GM23338 (cell line): ENCODE data around the gene FETUB. TPM values are rescaled to one million over a fixed set of nuclear protein-coding genes. Genes with fewer than 3 reads are reported as not detected.
"Not testable (repeated sequence)": the region's sequence is repeated elsewhere in the genome, so short reads cannot be mapped to it uniquely, and the experiment has no call there.

Source experiments
- ATAC-seq: fragments of 200-7000 bp; cut with Tn5 transposase; 3 replicates; pipeline ENCODE4 v1.9.1; 2020
- DNase-seq: peaks from one replicate; pipeline ENCODE4 v3.0.0-alpha.2; 2015; ENCODE audit warnings: low spot score
- H2AFZ ChIP-seq: fragments of 200-600 bp; sonication (generic); 2 replicates; pipeline ENCODE4 v1.8.0; 2016; ENCODE audit warnings: antibody characterized with exemption, mild to moderate bottlenecking, moderate library complexity
- H3F3A ChIP-seq: fragments of 200-600 bp; sonication (generic); replicated peaks from 2 replicates; pipeline ENCODE4 v1.8.0; 2017; ENCODE audit warnings: antibody characterized with exemption, mixed run types, low read depth
- H3K27ac ChIP-seq: fragments of 200-600 bp; sonication (generic); 2 replicates; pipeline ENCODE4 v1.6.1; 2016; ENCODE audit warnings: low read depth
- H3K27me3 ChIP-seq: fragments of 200-600 bp; sonication (generic); 2 replicates; pipeline ENCODE4 v1.8.0; 2016; ENCODE audit warnings: mild to moderate bottlenecking, mixed run types, moderate library complexity; ENCODE audit not compliant: insufficient read depth
- H3K36me3 ChIP-seq: fragments of 200-600 bp; sonication (generic); 2 replicates; pipeline ENCODE4 v1.8.0; 2016; ENCODE audit warnings: mild to moderate bottlenecking; ENCODE audit not compliant: insufficient read depth
- H3K4me1 ChIP-seq: fragments of 200-600 bp; sonication (generic); 2 replicates; pipeline ENCODE4 v1.8.0; 2016; ENCODE audit warnings: mild to moderate bottlenecking, moderate library complexity; ENCODE audit not compliant: insufficient read depth
- H3K4me2 ChIP-seq: fragments of 200-600 bp; sonication (generic); 2 replicates; pipeline ENCODE4 v1.7.1; 2017; ENCODE audit warnings: mixed run types
- H3K4me3 ChIP-seq: fragments of 200-600 bp; sonication (generic); 2 replicates; pipeline ENCODE4 v1.6.1; 2016; ENCODE audit warnings: mixed run types
- H3K79me2 ChIP-seq: fragments of 200-600 bp; sonication (generic); replicated peaks from 2 replicates; pipeline ENCODE4 v1.8.0; 2017; ENCODE audit warnings: mild to moderate bottlenecking; ENCODE audit not compliant: insufficient read depth
- H3K9me2 ChIP-seq: fragments of 200-600 bp; sonication (generic); 2 replicates; pipeline ENCODE4 v1.8.0; 2017; ENCODE audit not compliant: insufficient read depth
- H4K20me1 ChIP-seq: fragments of 200-600 bp; sonication (generic); replicated peaks from 2 replicates; pipeline ENCODE4 v1.8.0; 2017; ENCODE audit warnings: mild to moderate bottlenecking; ENCODE audit not compliant: insufficient read depth
- H3K27ac Mint-ChIP-seq: 2 replicates; pipeline ENCODE4 v1.8.0; 2020; ENCODE audit warnings: inconsistent platforms, mild to moderate bottlenecking, moderate library complexity, mixed read lengths
- H3K27me3 Mint-ChIP-seq: 3 replicates; pipeline ENCODE4 v1.8.0; 2022; ENCODE audit warnings: low read depth, mild to moderate bottlenecking, moderate library complexity, mixed read lengths, inconsistent platforms; ENCODE audit not compliant: insufficient read depth, poor library complexity
- H3K36me3 Mint-ChIP-seq: 3 replicates; pipeline ENCODE4 v1.8.0; 2021; ENCODE audit warnings: low read depth, mild to moderate bottlenecking, inconsistent platforms, moderate library complexity, mixed read lengths
- H3K4me1 Mint-ChIP-seq: 3 replicates; pipeline ENCODE4 v1.8.0; 2020; ENCODE audit warnings: mild to moderate bottlenecking, inconsistent platforms, mixed read lengths
- H3K4me3 Mint-ChIP-seq: 3 replicates; pipeline ENCODE4 v1.8.0; 2021; ENCODE audit warnings: moderate library complexity, mild to moderate bottlenecking, inconsistent platforms, mixed read lengths
- H3K9me3 Mint-ChIP-seq: 3 replicates; pipeline ENCODE4 v1.8.0; 2020; ENCODE audit warnings: moderate library complexity, mild to moderate bottlenecking, inconsistent platforms, mixed read lengths
- CREB1 ChIP-seq: fragments of 250-450 bp; sonication (Bioruptor Pico); IDR thresholded peaks from 2 replicates; pipeline ENCODE4 v1.5.0; 2020; ENCODE audit warnings: low read depth, mild to moderate bottlenecking, moderate library complexity
- EZH2 ChIP-seq: fragments of 200-600 bp; sonication (generic); IDR thresholded peaks from one replicate; pipeline ENCODE4 v1.8.0; 2017; ENCODE audit warnings: antibody characterized with exemption, mild to moderate bottlenecking, low read depth; ENCODE audit not compliant: unreplicated experiment
- EZH2phosphoT487 ChIP-seq: fragments of 200-600 bp; sonication (generic); IDR thresholded peaks from one replicate; pipeline ENCODE4 v1.8.1; 2018; ENCODE audit warnings: antibody characterized with exemption; ENCODE audit not compliant: unreplicated experiment
- POLR2AphosphoS5 ChIP-seq: IDR thresholded peaks from 2 replicates; pipeline ENCODE4 v1.6.1; 2016; ENCODE audit warnings: antibody characterized with exemption, low read depth
- STAT1 ChIP-seq: IDR thresholded peaks from one replicate; pipeline ENCODE4 v1.6.1; 2016; ENCODE audit warnings: antibody characterized with exemption; ENCODE audit not compliant: unreplicated experiment
- ZNF114 ChIP-seq: fragments of 250-450 bp; sonication (Bioruptor Pico); IDR thresholded peaks from 2 replicates; pipeline ENCODE4 v1.5.0; 2020; ENCODE audit warnings: mild to moderate bottlenecking, moderate library complexity
- ZNF331 ChIP-seq: fragments of 250-450 bp; sonication (Bioruptor Pico); IDR thresholded peaks from 2 replicates; pipeline ENCODE4 v1.5.0; 2020; ENCODE audit warnings: low read depth, mild to moderate bottlenecking, moderate library complexity
- polyA plus RNA-seq: library from polyadenylated mRNA; unstranded; fragments of >200 nt; fragmentation: Nextera tagmentation; extraction: Ambion mirVana; gene quantifications from 2 replicates; pipeline ENCODE4 v1.2.1, GENCODE V29; 2016
- total RNA-seq: library from RNA; depleted of rRNA; stranded (reverse); fragments of >200 nt; shearing (Covaris generic); gene quantifications from 2 replicates; pipeline ENCODE4 v1.2.3, GENCODE V29; 2014
- TF ChIP-seq, protein P1 (sequence below): IDR thresholded peaks from 2 replicates; pipeline ENCODE4 v1.6.1; 2016; ENCODE audit warnings: antibody characterized with exemption
- TF ChIP-seq, protein P2 (sequence below): IDR thresholded peaks from one replicate; pipeline ENCODE4 v1.6.1; 2018; ENCODE audit warnings: antibody characterized with exemption; ENCODE audit not compliant: unreplicated experiment

FETUB gene
- total and polyA plus RNA-seq, 2 experiments from 2014 or later, result 0.26 TPM; not detected in 1

DNA sequence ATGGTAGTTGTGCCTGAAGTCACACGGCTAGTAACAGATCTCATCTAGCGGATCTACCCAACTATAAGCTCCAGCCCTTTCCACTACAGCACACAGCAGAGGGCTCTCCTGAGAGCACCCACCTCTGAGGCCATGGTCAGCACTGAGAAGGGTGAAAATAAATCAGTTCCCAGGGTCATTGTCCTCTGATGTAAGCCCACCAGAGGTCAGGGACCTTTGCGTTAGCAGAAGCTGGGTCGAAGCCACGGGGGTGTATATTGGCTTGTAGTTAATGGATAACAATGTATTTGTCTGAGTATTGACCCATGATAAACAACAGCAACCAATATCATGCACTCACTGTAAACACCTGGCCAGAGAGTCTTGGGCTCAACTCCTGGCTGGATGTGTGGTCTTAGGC lies 6.0 kb upstream of the FETUB start:
- H3K9me2 ChIP-seq, H3K27me3 ChIP-seq, H3K4me1 Mint-ChIP-seq, H3K79me2 ChIP-seq, H2AFZ ChIP-seq, H3K27ac Mint-ChIP-seq, ATAC-seq, H3K4me2 ChIP-seq, H3K4me3 ChIP-seq, H3K27ac ChIP-seq, DNase-seq, H3K27me3 Mint-ChIP-seq, H3K36me3 ChIP-seq, H4K20me1 ChIP-seq, H3K9me3 Mint-ChIP-seq, H3K4me1 ChIP-seq, H3K36me3 Mint-ChIP-seq, H3K4me3 Mint-ChIP-seq, H3F3A ChIP-seq: not testable (repeated sequence)

DNA sequence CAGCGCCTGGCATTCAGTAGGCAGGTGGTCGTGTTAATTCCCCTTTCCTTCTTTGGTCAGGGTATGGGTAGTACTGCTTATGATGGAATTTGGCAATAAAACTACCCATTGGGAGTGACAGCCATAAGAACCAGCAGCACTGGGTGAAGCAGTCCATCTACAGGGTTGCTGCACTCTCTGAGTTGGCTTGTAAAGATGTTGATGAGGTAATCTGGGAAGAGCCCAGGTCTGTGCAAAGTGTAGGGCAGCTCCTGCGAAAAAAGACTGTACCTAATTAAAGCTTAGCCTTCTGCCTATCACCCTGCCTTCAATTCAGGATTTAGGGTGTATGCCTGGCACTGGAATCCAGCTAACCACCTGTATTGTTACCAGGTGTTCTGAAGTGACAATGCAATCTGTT lies 4.7 kb upstream of the FETUB start:
- peaks cover 6% of the 10 kb centered on the region for H3K4me1 ChIP-seq
- ATAC-seq (no peak), DNase-seq (no peak)
- no peaks in the 10 kb centered on the region for H3K36me3 Mint-ChIP-seq
- peaks cover 5% of the 10 kb centered on the region for H3K27me3 Mint-ChIP-seq
- H3K4me1 Mint-ChIP-seq, result peaks cover 6% of the 10 kb centered on the region
- H3K9me2 ChIP-seq, result no peaks in the 10 kb centered on the region
- H3K36me3 ChIP-seq, result no peaks in the 10 kb centered on the region; the same call in 1 of the 2 replicates
- H3K27ac ChIP-seq, result no peak overlapping the region
- H3K4me3 Mint-ChIP-seq, result no peak overlapping the region
- no peak overlapping the region for H2AFZ ChIP-seq
- no peaks in the 10 kb centered on the region for H3K9me3 Mint-ChIP-seq
- no peak for TF ChIP-seq EZH2
- TF ChIP-seq, protein P1, sequence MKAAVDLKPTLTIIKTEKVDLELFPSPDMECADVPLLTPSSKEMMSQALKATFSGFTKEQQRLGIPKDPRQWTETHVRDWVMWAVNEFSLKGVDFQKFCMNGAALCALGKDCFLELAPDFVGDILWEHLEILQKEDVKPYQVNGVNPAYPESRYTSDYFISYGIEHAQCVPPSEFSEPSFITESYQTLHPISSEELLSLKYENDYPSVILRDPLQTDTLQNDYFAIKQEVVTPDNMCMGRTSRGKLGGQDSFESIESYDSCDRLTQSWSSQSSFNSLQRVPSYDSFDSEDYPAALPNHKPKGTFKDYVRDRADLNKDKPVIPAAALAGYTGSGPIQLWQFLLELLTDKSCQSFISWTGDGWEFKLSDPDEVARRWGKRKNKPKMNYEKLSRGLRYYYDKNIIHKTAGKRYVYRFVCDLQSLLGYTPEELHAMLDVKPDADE, result no peak
- TF ChIP-seq, protein P2, sequence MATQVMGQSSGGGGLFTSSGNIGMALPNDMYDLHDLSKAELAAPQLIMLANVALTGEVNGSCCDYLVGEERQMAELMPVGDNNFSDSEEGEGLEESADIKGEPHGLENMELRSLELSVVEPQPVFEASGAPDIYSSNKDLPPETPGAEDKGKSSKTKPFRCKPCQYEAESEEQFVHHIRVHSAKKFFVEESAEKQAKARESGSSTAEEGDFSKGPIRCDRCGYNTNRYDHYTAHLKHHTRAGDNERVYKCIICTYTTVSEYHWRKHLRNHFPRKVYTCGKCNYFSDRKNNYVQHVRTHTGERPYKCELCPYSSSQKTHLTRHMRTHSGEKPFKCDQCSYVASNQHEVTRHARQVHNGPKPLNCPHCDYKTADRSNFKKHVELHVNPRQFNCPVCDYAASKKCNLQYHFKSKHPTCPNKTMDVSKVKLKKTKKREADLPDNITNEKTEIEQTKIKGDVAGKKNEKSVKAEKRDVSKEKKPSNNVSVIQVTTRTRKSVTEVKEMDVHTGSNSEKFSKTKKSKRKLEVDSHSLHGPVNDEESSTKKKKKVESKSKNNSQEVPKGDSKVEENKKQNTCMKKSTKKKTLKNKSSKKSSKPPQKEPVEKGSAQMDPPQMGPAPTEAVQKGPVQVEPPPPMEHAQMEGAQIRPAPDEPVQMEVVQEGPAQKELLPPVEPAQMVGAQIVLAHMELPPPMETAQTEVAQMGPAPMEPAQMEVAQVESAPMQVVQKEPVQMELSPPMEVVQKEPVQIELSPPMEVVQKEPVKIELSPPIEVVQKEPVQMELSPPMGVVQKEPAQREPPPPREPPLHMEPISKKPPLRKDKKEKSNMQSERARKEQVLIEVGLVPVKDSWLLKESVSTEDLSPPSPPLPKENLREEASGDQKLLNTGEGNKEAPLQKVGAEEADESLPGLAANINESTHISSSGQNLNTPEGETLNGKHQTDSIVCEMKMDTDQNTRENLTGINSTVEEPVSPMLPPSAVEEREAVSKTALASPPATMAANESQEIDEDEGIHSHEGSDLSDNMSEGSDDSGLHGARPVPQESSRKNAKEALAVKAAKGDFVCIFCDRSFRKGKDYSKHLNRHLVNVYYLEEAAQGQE, result no peak
- TF ChIP-seq CREB1 (CRISPR knock-in tag), result no peak
- no peak for TF ChIP-seq ZNF114 (CRISPR knock-in tag)
- no peak for TF ChIP-seq ZNF331 (CRISPR knock-in tag)
- H3K79me2 ChIP-seq, result no peaks in the 10 kb centered on the region
- no peaks in the 10 kb centered on the region for H3F3A ChIP-seq
- H3K4me3 ChIP-seq, result no peak overlapping the region
- no peaks in the 10 kb centered on the region for H3K27me3 ChIP-seq
- no peak overlapping the region for H3K4me2 ChIP-seq
- no peak overlapping the region for H3K27ac Mint-ChIP-seq
- no peaks in the 10 kb centered on the region for H4K20me1 ChIP-seq

DNA sequence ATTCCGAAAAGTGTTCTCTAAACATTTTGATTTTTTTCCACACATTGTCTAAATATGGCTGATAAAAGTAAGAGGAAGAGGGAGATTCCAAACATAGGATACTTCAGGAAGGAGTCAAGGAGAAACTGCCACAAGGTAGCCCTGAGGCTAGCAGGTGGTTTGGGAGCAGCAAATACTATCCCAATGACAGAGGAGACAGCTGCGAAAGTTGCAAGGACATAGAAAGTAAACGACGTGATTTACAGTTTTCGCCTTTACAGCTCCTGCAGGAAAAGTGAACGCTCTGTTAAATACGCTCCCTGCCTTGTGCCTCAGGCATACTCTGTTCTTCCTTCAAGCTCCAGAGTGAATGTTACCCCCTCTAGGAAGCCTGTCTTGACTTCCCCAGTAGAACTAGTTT lies 3.7 kb upstream of the FETUB start:
- Mint-ChIP-seq H3K27ac (no peak overlapping the region), H3K27me3 (peaks cover 5% of the 10 kb centered on the region), H3K4me3 (no peak overlapping the region), H3K4me1 (peaks cover 12% of the 10 kb centered on the region), H3K36me3 (no peaks in the 10 kb centered on the region), H3K9me3 (no peaks in the 10 kb centered on the region)
- H3K79me2 ChIP-seq, result no peaks in the 10 kb centered on the region
- H3K9me2 ChIP-seq, result no peaks in the 10 kb centered on the region
- TF ChIP-seq, protein P1, result no peak
- TF ChIP-seq ZNF114 (CRISPR knock-in tag), result no peak
- no peak for TF ChIP-seq POLR2AphosphoS5
- TF ChIP-seq STAT1, result no peak
- TF ChIP-seq CREB1 (CRISPR knock-in tag), result no peak
- TF ChIP-seq, protein P2, result no peak
- no peak for TF ChIP-seq EZH2phosphoT487
- peaks cover 15% of the 10 kb centered on the region for H3K4me1 ChIP-seq
- no peak overlapping the region for H3K4me2 ChIP-seq
- no peak for ATAC-seq
- H3K36me3 ChIP-seq, result no peaks in the 10 kb centered on the region
- no peak overlapping the region for H3K4me3 ChIP-seq
- no peaks in the 10 kb centered on the region for H3F3A ChIP-seq
- no peak for DNase-seq
- no peaks in the 10 kb centered on the region for H4K20me1 ChIP-seq
- H3K27me3 ChIP-seq, result no peaks in the 10 kb centered on the region
- no peak overlapping the region for H3K27ac ChIP-seq
- no peak overlapping the region for H2AFZ ChIP-seq
